Mesendoderm (in vitro differentiated cells): ENCODE results near the gene GTF2H4.
"Not testable (repeated sequence)": the region's sequence is repeated elsewhere in the genome, so short reads cannot be mapped to it uniquely, and the experiment has no call there.

Experiments
- DNase-seq: peaks from one replicate; pipeline ENCODE4 v3.0.0; 2013
- H2AK5ac ChIP-seq: 2 replicates; pipeline ENCODE4 v1.6.1; 2013; ENCODE audit warnings: low read length, inconsistent platforms
- H2BK120ac ChIP-seq: 2 replicates; pipeline ENCODE4 v1.6.1; 2013; ENCODE audit warnings: low read depth, mild to moderate bottlenecking, low read length, moderate library complexity, mixed read lengths
- H2BK15ac ChIP-seq: replicated peaks from 2 replicates; pipeline ENCODE4 v1.6.1; 2013; ENCODE audit warnings: low read depth, mild to moderate bottlenecking, moderate library complexity
- H2BK5ac ChIP-seq: 2 replicates; pipeline ENCODE4 v1.6.1; 2013; ENCODE audit warnings: low read length, inconsistent platforms
- H3K18ac ChIP-seq: 2 replicates; pipeline ENCODE4 v1.6.1; 2013; ENCODE audit warnings: mild to moderate bottlenecking, low read length, mixed read lengths
- H3K23ac ChIP-seq: one replicate; pipeline ENCODE4 v1.6.1; 2013; ENCODE audit warnings: low read length
- H3K27ac ChIP-seq: 2 replicates; pipeline ENCODE4 v1.5.1; 2013; ENCODE audit warnings: low read depth, mild to moderate bottlenecking, inconsistent platforms, low read length, moderate library complexity
- H3K27me3 ChIP-seq: 2 replicates; pipeline ENCODE4 v1.6.1; 2013; ENCODE audit warnings: low read length, control low read depth, mild to moderate bottlenecking, inconsistent platforms; ENCODE audit not compliant: insufficient read depth, poor library complexity
- H3K36me3 ChIP-seq: 2 replicates; pipeline ENCODE4 v1.6.1; 2013; ENCODE audit warnings: low read length, inconsistent platforms; ENCODE audit not compliant: control insufficient read depth, insufficient read depth
- H3K4ac ChIP-seq: one replicate; pipeline ENCODE4 v1.6.1; 2013; ENCODE audit warnings: low read depth, mild to moderate bottlenecking, low read length, moderate library complexity
- H3K4me1 ChIP-seq: 2 replicates; pipeline ENCODE4 v1.6.1; 2013; ENCODE audit warnings: low read depth, low read length, inconsistent platforms; ENCODE audit not compliant: control insufficient read depth
- H3K4me2 ChIP-seq: 2 replicates; pipeline ENCODE4 v1.6.1; 2013; ENCODE audit warnings: low read length
- H3K4me3 ChIP-seq: 2 replicates; pipeline ENCODE4 v1.5.1; 2013; ENCODE audit warnings: mild to moderate bottlenecking, low read length
- H3K56ac ChIP-seq: one replicate; pipeline ENCODE4 v1.6.1; 2013; ENCODE audit warnings: low read length
- H3K79me1 ChIP-seq: 2 replicates; pipeline ENCODE4 v1.6.1; 2013; ENCODE audit warnings: low read length, inconsistent platforms
- H3K79me2 ChIP-seq: 2 replicates; pipeline ENCODE4 v1.6.1; 2013; ENCODE audit warnings: mild to moderate bottlenecking, low read length; ENCODE audit not compliant: control insufficient read depth, insufficient read depth
- H3K9ac ChIP-seq: 2 replicates; pipeline ENCODE4 v1.6.1; 2013; ENCODE audit warnings: low read length, inconsistent platforms
- H4K5ac ChIP-seq: one replicate; pipeline ENCODE4 v1.6.1; 2013; ENCODE audit warnings: low read length
- H4K8ac ChIP-seq: one replicate; pipeline ENCODE4 v1.6.1; 2013; ENCODE audit warnings: low read depth, mild to moderate bottlenecking, control low read depth, low read length, moderate library complexity
- WGBS: extraction: QIAGEN DNeasy Blood & Tissue Kit; methylation state at CpG from one replicate; pipeline ENCODE4 v1.1.7; 2013; ENCODE audit warnings: low lambda C conversion rate, missing lambda C conversion rate; ENCODE audit not compliant: insufficient coverage; ENCODE audit errors: extremely low coverage; 5-methylcytosine and 5-hydroxymethylcytosine counted together

The GTF2H4 gene

DNA sequence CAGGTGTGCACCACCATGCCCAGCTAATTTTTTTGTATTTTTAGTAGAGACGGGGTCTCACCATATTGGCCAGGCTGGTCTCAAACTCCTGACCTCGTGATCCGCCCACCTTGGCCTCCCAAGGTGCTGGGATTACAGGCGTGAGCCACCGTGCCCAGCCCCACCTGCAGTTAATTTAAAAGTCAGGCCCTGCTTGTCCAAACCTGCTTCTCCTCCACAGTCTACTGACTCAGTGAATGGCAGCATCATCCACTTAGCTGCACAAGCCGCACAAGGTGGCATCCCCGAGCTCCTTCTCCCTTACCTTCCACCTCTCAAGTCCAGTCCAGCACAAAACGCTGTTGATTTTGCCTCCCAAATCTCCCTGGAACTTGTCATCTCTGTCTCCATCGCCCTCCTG, 5.8 kb upstream of the GTF2H4 start:
- not testable (repeated sequence) for H3K4me1 ChIP-seq, H3K36me3 ChIP-seq, H3K23ac ChIP-seq, H3K27me3 ChIP-seq, H3K4ac ChIP-seq, H4K8ac ChIP-seq, H3K4me3 ChIP-seq, H4K5ac ChIP-seq, DNase-seq, H3K79me1 ChIP-seq, H2BK15ac ChIP-seq, H3K79me2 ChIP-seq, H3K9ac ChIP-seq, H2BK5ac ChIP-seq, H2BK120ac ChIP-seq, H3K18ac ChIP-seq, H3K4me2 ChIP-seq, H3K27ac ChIP-seq, H2AK5ac ChIP-seq, H3K56ac ChIP-seq
- no CpG with 5 or more reads among the region's 9 CpGs for WGBS

DNA sequence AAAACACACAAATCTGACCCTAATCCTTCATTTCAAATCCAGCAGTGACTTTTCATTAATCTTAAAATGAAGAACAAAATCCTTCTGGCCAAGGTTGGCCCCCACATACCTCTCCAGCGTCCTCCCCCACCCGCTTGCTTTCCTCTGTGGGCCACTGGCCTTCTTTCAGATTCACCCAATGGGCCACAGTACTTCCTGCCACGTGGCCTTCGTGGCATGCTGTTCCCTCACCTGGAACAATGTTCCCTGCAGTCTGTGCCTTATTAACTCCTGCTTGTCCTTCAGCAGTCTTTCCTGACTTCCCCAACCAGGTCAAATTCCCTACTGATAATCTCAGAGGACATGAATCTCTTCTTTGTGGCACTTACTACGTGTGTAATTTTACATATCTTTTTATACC, 5.3 kb upstream of the GTF2H4 start:
- Histone ChIP-seq H3K27me3 (no peaks in the 10 kb centered on the region), H3K79me2 (no peaks in the 10 kb centered on the region), H3K56ac (no peak overlapping the region), H2AK5ac (no peak overlapping the region), H3K4me1 (no peaks in the 10 kb centered on the region), H3K27ac (no peak overlapping the region), H2BK5ac (no peak overlapping the region), H3K9ac (no peak overlapping the region), H3K4me3 (no peak overlapping the region), H3K36me3 (peaks cover 4% of the 10 kb centered on the region), H3K23ac (no peak overlapping the region), H4K8ac (no peak overlapping the region), H3K4me2 (no peak overlapping the region), H3K4ac (no peak overlapping the region), H3K18ac (no peak overlapping the region), H2BK120ac (no peak overlapping the region), H2BK15ac (no peak overlapping the region), H4K5ac (no peak overlapping the region), H3K79me1 (no peaks in the 10 kb centered on the region)
- DNase-seq, result no peak
- WGBS, result no CpG with 5 or more reads among the region's 5 CpGs

DNA sequence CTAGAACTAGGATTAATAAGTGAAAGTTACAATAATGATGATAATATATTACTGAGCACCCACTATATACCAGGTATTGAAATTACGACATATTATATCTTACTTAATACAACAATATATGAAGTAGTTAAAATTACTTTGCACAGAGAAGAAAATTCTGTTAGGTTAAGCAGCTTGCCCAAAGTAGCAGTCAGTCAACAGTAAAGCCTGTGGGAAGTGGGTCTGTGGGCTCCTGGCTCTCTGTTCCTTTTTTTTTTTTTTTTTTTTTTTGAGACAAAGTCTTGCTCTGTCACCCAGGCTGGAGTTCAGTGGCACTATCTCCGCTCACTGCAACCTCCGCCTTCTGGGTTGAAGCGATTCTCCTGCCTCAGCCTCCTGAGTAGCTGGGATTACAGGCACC, 4.8 kb upstream of the GTF2H4 start:
- Histone ChIP-seq H3K4me3 (no peak overlapping the region), H3K79me2 (no peaks in the 10 kb centered on the region), H3K9ac (no peak overlapping the region), H2BK5ac (no peak overlapping the region), H3K18ac (no peak overlapping the region), H2BK15ac (no peak overlapping the region), H3K4me2 (no peak overlapping the region), H3K23ac (no peak overlapping the region), H2AK5ac (no peak overlapping the region), H3K56ac (no peak overlapping the region), H4K5ac (no peak overlapping the region), H3K27me3 (no peaks in the 10 kb centered on the region), H3K36me3 (peaks cover 4% of the 10 kb centered on the region), H4K8ac (no peak overlapping the region), H2BK120ac (no peak overlapping the region), H3K4me1 (no peaks in the 10 kb centered on the region), H3K4ac (no peak overlapping the region), H3K27ac (no peak overlapping the region), H3K79me1 (no peaks in the 10 kb centered on the region)
- DNase-seq, result no peak
- no CpG with 5 or more reads among the region's 4 CpGs for WGBS

DNA sequence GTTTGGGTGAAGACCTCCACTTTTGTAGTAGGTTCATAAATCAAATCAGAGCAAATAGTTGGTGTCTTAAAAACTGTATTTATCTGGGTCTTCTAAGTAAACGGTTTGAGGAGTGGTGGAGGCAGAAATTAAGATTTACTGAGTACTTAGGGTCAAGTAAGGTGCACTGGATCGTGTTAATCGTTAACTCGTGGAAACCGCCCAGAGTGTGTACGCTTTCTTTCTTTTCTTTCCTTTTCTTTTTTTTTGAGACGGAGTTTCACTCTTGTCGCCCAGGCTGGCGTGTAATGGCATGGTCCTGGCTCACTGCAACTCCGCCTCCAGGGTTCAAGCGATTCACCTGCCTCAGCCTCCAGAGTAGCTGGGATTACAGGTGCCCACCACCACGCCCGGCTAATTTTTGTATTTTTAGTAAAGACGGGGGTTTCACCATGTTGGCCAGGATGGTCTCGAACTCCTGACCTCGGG, 683 bp upstream of the GTF2H4 start:
- H2BK15ac ChIP-seq, H3K18ac ChIP-seq, H2AK5ac ChIP-seq, H4K5ac ChIP-seq, H3K4ac ChIP-seq, DNase-seq, H3K4me1 ChIP-seq, H2BK5ac ChIP-seq, H3K23ac ChIP-seq, H2BK120ac ChIP-seq, H3K79me2 ChIP-seq, H3K79me1 ChIP-seq, H3K36me3 ChIP-seq, H4K8ac ChIP-seq, H3K27ac ChIP-seq, H3K27me3 ChIP-seq: not testable (repeated sequence)
- WGBS, result no CpG with 5 or more reads among the region's 16 CpGs
- peak overlapping the region; percentile 28 for H3K4me3 ChIP-seq
- peak overlapping the region; percentile 76 for H3K56ac ChIP-seq
- H3K4me2 ChIP-seq, result peak overlapping the region; percentile 20
- peak overlapping the region; percentile 58 for H3K9ac ChIP-seq

DNA sequence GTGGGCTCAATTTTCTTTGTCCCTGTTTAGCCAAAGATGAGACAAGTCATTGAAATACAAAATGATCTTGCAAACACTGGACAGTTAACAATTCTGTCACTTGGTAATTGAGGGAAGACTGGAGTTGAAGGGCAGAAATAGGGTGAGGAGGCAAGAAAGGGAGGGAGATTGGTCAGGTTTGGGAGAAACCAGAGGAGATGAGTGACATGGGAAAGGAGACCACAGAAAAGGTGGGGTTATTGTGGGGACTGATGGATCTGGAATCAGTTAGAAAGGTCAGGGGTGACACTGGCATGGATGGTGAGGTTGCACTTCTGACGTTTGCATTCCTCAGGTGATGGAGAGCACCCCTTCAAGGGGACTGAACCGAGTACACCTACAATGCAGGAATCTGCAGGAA, 693 bp downstream of the GTF2H4 start:
- Histone ChIP-seq H3K36me3 (no peaks in the 10 kb centered on the region), H2BK15ac (no peak overlapping the region), H3K27me3 (no peaks in the 10 kb centered on the region), H2BK120ac (no peak overlapping the region), H3K23ac (no peak overlapping the region), H3K4me2 (peak overlapping the region; percentile 8), H3K27ac (no peak overlapping the region), H3K18ac (no peak overlapping the region), H3K9ac (peak overlapping the region; percentile 78), H4K8ac (no peak overlapping the region), H3K4ac (no peak overlapping the region), H2AK5ac (no peak overlapping the region), H3K4me3 (peak overlapping the region; percentile 66), H2BK5ac (no peak overlapping the region), H3K56ac (peak overlapping the region; percentile 89), H3K79me2 (peaks cover 8% of the 10 kb centered on the region), H4K5ac (no peak overlapping the region), H3K4me1 (peaks cover 3% of the 10 kb centered on the region), H3K79me1 (peaks cover 6% of the 10 kb centered on the region)
- no peak for DNase-seq
- WGBS, result no CpG with 5 or more reads among the region's 2 CpGs

DNA sequence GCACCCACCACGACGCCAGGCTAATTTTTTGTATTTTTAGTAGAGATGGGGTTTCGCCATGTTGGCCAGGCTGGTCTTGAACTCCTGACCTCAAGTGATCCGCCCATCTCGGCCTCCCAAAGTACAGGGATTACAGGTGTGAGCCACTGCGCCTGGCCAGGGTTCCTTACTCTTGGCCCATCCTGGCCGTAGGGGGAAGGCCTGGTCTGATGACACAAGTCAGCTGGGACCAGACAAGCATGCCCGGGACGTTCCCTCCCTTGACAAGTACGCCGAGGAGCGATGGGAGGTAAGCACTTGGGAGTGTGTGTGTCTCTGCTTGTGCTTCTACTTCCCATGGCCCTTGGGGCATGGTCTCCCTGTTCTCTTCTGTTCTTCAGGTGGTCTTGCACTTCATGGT, 2.5 kb downstream of the GTF2H4 start:
- not testable (repeated sequence) for H3K4ac ChIP-seq, H3K27ac ChIP-seq, DNase-seq, H3K18ac ChIP-seq, H4K5ac ChIP-seq, H2AK5ac ChIP-seq, H3K4me1 ChIP-seq, H3K79me2 ChIP-seq, H2BK15ac ChIP-seq, H3K56ac ChIP-seq, H3K9ac ChIP-seq, H3K4me2 ChIP-seq, H3K36me3 ChIP-seq, H2BK5ac ChIP-seq, H3K23ac ChIP-seq, H3K27me3 ChIP-seq, H3K79me1 ChIP-seq, H2BK120ac ChIP-seq, H4K8ac ChIP-seq, H3K4me3 ChIP-seq
- WGBS, result no CpG with 5 or more reads among the region's 12 CpGs
